Measurements from ENCODE around the gene OVAAL.

Gene OVAAL

DNA sequence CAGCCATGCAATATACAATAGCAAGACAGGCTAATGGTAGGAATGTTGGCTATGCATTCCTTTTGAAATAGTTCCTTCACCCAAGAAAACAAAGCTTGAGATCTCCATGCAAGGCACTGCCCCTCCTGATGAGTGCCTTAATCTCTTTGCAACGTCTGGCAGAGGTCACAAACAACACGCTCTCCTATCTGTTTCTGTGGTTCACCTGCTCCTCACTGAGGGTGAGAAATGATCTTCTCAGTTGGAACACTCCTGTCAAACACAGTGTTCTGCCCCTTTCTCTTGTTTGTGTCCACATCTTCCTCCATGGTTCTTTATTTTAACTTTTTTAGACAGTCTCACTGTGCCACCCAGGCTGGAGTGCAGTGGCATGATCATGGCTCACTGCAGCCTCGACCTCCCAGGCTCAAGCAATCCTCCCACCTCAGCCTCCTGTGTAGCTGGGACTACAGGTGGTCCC lies 51.8 kb downstream of the OVAAL start:
- DNase-seq: no peak

DNA sequence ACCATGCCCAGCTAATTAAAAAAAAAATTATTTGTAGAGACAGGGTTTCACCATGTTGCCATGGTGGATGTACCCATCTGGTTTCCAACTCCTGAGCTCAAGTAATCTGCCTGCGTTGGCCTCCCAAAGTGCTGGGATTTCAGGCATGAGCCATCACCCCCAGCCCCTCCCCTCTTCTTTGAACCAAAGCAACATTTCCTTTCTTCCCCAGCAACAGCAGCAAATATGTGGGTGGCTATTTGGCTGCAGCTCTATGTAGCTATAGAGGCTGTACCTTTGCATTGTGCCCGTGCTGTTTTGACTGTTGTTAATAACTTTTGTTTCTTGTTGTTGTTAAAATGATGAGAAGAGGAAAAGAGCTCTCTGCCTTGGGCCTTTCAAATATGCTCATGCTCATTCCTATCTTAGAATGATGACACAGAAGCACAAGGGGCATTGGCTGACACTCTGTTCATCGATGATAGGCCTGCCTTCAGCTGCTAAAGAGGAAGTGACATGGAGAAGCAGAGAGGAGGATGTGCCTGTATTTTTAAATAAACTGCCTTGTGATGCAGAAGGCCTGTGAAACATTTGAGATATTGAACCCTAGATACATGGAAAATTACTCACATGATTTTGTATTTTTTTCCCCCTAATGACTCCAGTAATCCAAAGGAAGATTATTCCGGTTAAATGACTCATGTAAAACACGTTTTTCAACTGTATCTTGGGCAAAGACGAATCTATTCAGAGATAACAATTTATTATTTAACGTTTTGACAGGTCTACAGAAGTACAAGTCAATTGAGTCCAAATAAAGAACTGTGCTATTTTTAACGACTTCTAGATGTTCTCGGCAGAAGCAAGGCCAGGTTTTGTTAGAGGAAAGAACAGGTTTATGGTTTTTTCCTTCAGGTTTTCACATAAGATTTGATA lies 52.5 kb downstream of the OVAAL start:
- DNase-seq: no peak

DNA sequence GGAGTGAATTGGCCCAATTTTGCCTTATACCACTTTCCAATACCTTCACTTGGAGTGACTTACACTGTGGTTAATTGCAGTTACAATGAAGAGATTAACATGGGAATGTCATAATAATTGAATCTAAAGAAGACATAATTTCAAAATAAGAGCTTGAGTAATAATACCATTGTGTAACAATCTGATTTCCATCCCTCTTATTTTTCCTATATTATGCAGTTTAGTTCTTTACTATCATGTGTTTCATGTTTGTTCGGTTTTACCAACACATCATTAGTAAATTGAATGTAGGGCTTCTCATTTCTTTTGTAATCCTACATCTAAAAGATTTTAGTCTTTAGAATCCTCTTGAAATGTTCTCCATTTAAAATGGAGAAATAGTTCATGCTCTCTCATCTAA lies 53.9 kb downstream of the OVAAL start:
- DNase-seq: no peak

DNA sequence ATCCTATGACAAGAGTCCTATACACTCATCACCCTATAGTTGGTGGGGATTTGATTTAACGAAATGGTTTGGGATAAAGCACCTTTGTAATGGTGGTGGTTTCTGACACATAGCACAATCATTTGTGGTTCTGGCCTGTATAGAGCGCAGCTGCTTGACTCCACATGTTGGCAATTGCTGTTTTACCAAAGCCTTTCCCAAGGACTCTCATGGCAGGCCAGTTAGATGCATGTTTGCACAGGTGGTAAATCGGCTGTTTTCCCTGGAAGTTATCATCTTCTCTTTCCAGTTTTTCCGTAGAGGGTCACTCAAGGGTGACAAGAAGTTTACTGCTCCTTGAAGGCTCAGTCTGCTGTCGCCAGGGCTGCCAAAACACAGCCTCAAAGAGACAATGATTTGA lies 56.0 kb downstream of the OVAAL start:
- DNase-seq: no peak

DNA sequence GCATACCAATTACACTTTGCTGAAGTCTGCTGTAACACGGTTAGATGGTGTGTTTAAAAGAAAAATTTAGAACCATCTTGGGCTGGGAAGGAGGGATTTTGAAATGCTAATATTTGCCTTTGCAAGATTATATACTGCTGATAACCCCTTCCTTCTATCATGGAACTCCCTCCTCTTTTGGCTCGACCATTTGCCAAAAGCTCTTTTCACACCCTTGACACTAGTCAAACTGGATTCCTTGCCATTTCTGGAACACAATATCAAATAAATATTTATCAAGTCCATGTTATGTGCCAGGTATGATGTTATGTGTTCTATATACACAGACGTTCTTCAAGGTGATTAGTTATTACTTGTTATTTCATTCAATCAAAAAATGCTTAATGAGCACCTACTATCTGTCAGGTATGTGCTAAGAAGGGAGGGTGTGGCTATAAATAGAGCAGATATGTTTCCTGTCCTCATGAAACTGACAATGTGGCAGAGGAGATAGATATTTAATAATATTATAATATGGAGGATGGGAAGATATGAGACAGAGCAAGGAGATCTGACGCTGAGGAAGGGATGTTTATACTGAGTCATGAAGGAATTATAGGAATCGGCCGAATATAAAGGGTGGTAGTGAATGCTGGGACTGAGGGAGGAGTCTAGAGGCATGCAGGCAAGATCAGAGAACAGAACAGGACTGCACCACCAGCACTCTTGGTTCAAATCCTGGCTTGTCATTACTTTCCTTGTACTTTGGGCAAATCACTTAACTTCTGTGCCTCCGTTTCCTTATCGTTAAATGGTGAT lies 56.9 kb downstream of the OVAAL start:
- DNase-seq: no peak
